HuH-7 (cell line): ENCODE measurements around the gene LRMDA.
"Not testable (repeated sequence)": the region's sequence is repeated elsewhere in the genome, so short reads cannot be mapped to it uniquely, and the experiment has no call there.

Experiments used
- DNase-seq: peaks from one replicate; pipeline ENCODE4 v3.0.0; 2011; ENCODE audit warnings: low spot score

The LRMDA gene

GRCh38 chr10:75589895-75590654 is 158.7 kb downstream of the LRMDA start:
- no peak for DNase-seq

GRCh38 chr10:75592151-75592787 is 160.8 kb downstream of the LRMDA start:
- no peak for DNase-seq

DNA sequence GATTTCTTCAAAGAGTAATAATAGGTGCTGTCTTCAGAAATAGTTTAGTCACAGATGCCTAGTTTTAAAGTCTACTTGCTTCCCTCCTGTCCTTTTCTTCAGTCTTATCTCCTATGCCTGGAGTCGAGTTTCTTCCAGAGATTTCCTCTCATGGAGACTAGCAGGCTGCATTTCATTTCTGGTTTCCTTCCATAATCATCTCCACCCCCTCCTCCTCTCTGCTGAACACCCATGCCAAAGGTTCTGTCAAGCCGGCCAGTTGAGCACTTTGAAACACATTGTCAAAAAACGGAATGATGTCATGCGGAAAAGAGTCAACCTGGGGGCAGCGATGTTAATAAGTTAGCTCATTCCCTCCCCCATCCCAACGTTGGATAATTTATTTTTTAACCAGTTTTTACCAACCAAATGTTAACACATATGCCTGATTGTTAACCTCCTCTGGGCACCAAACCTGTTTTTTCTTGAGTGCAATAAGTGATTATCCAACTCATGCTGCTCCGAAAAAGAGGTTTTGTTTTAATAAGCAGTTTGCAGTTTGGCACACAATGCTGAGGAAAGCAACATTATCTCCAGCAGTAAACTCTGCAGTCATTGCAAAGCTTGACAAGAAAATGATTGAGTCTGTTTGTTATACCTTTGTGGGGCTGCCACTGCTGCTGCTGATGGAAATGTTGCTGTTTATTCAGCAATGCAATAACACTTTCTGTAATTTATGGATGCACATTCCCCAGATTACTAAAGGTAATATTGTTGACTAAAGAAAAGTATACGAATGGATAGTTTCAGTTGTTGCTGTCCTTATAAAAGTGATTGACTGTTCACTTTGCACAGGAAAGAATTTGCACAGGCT is 161.6 kb downstream of the LRMDA start:
- no peak for DNase-seq

GRCh38 chr10:75593692-75594556 is 162.5 kb downstream of the LRMDA start:
- peak; percentile 43 for DNase-seq

DNA sequence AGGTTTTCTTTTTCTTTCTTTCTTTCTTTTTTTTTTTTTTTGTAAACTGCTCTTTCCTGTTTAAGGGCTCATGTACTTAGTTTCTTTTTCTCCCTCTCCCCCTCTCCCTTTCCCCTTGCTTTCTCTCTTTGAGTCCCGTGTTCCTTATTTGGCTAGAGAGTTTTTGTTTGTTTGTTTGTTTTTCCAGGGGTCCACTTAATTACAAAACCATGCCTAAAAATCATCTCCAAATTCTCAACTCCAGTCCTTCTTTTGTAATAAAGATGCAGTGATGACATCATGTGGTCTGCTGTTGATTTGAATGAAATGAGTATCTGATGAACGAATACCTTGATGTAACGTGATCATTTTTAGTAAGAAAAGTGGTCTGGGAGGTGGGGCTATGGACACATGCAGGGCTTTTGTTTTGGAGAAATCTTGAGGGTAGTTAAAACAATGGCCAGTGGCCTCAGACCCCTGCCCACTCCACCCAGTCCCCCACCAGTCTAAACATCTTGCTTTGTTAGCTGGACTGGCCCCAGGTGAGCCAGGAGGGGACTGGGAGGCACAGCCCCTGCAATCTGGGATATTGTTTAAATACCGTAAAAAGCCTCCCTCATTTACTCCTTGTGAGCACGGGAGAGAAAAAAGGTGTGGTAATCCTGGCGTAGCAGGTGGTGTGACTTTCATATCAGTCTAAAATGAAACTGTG is 165.7 kb downstream of the LRMDA start:
- DNase-seq = no peak

- DNase-seq = no peak
Measured at GRCh38 chr10:75597773-75598440, 166.5 kb downstream of the LRMDA start.

- DNase-seq = no peak
Measured at GRCh38 chr10:75598998-75599397, 167.6 kb downstream of the LRMDA start.

- no peak for DNase-seq
Measured at GRCh38 chr10:75599875-75600648, 168.6 kb downstream of the LRMDA start.

DNA sequence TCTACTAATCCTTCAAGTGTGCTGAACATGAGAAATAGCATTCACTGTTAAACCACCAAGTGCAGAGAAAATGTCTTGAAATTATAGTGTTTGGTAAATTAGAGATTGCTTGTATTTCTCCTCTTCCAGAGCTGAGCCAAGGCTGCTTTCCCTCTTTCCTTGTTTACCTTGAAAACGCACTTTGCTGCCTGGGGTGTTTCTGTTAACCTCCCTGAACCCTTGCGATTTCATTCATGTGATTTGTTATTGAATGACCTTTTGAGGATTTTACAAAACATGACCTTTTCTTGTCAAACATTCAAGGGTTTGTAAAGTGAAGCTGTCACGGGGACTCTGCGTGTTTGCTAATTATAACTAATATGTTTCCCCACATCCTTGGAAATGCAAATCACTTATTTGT is 169.4 kb downstream of the LRMDA start:
- no peak for DNase-seq

- no peak for DNase-seq
Measured at GRCh38 chr10:75602341-75602740, 170.9 kb downstream of the LRMDA start.

DNA sequence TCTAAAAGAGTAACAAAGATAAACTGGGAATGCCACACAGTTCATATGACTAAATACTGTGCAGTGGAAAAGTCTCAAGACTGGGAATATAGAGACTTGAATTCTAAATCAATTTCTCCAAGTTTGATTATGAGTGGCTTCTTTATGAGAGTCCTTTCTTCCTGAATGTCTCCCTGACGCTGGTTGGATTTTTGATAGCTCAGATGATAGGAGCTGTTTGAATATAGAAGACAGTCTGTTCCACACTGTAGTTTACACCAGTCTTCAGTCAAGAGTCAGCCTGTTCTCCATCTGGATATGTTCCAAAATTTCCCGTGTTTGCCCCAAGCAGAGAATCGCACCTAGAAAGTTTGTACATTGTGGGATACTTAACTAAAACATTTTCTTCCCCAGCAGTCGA is 173.7 kb downstream of the LRMDA start:
- DNase-seq = no peak

DNA sequence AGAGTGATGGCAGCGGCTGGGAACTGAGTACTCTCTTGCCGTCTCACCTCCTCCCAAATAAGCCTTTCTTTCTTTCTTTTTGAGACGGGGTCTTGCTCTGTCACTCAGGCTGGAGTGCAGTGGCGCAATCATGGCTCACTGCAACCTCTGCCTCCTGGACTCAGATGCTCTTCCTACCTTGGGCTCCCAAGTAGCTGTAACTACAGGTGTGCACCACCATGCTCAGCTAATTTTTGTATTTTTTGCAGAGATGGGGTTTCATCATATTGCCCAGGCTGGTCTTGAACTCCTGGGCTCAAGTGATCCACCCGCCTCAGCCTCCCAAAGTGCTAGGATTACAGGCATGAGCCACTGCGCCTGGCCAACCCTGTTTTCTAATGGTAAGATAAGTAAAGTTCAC is 174.4 kb downstream of the LRMDA start:
- not testable (repeated sequence) for DNase-seq

DNA sequence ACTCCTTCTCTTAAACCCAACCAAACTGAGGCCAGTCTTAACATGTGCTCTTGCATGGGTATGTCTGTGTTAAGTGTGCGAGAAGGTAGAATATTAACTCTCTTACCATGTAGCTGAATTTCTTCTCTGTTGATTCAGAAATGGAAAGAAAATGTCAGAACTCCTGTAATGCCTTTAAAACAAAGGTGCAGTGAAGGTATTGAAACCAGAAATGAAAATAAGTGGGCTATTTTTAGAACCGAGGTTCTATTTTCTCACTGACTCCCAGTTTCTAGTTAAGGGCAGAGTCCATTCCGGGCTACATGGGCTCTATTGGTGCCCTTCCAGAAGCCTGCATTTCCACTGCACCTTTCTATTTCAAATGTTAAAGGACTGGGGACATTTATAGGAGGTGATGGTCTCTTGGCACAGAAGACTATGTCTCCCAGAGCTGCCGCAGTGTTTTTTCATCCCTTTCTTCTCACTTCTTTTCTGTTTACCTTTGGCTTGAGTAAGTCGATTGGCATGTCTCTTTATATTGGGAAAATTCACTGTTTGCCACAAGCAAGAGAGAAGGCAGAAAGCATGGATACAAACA is 174.9 kb downstream of the LRMDA start:
- no peak for DNase-seq

DNA sequence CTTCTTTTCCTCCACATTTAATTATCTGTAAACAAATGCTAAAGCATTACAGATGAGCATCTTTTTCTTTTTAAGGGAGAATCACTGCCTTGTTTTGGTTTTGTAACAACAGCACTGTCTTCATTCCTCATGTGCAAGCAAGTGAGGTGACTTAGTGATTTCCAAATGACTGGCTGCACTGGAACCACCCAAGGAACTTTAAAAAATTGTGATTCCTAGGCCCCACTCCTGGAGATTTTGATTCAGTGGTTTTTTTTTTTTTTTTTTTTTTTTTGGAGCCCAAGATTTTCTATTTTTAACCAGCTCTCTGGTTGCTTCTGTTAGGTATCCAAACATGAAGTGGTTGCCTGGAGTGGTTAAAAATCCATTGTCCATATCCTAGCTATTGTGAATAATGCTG is 176.2 kb downstream of the LRMDA start:
- DNase-seq = no peak

GRCh38 chr10:75610183-75610582 is 178.8 kb downstream of the LRMDA start:
- no peak for DNase-seq

GRCh38 chr10:75611172-75611992 is 180.0 kb downstream of the LRMDA start:
- no peak for DNase-seq

DNA sequence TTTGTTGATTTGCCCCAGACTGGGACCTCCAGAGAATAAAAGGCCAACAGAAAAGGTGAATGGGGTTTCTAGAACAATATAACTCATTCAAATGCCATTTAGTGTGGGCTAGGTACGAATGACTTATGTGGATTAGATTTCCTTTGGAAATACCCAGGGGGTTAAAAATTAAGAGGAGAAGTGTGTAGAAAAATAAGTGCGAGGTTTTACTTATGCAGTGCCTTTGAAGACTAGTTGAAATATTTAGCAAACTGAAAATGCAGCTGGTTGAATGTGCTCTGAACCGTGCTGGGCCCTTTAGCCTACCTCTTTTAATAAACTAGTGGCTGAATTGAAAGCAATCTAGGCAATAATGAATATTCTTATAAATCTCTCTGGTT is 180.6 kb downstream of the LRMDA start:
- no peak for DNase-seq

- DNase-seq = no peak
Measured at GRCh38 chr10:75612904-75613684, 181.7 kb downstream of the LRMDA start.
